Measurements from ENCODE around the gene TXNL4A.
"Not testable (repeated sequence)": the region's sequence is repeated elsewhere in the genome, so short reads cannot be mapped to it uniquely, and the experiment has no call there.

The TXNL4A gene

GRCh38 chr18:79988451-79989194 is at the start of gene TXNL4A:
Gene TXNL4A, minus strand, starts transcription at chr18:79988563. Its CDS starts 171 bp downstream, at chr18:79988392.
- peak; percentile 85 for DNase-seq

- DNase-seq, result no peak
Observed at GRCh38 chr18:80037300-80037699, 48.9 kb upstream of the TXNL4A start.

GRCh38 chr18:80035997-80036396 is 47.6 kb upstream of the TXNL4A start:
- no peak for DNase-seq

GRCh38 chr18:80034852-80035406 is 46.6 kb upstream of the TXNL4A start:
- DNase-seq, result no peak

GRCh38 chr18:80034068-80034851 is 45.9 kb upstream of the TXNL4A start, which contains the start of gene RBFA:
Gene RBFA, plus strand, starts transcription at chr18:80034434. Its CDS starts 62 bp downstream, at chr18:80034496.
- DNase-seq, result peak; percentile 98

- DNase-seq, result no peak
Observed at GRCh38 chr18:80033181-80034067, 45.1 kb upstream of the TXNL4A start.

- no peak for DNase-seq
Observed at GRCh38 chr18:80029690-80030089, 41.3 kb upstream of the TXNL4A start.

- DNase-seq, result peak; percentile 76
Observed at GRCh38 chr18:80027719-80028118, 39.4 kb upstream of the TXNL4A start.

- DNase-seq, result no peak
Observed at GRCh38 chr18:80026363-80026762, 38.0 kb upstream of the TXNL4A start.

GRCh38 chr18:80023173-80023572 is 34.8 kb upstream of the TXNL4A start:
- no peak for DNase-seq

- no peak for DNase-seq
Observed at GRCh38 chr18:80022613-80023012, 34.2 kb upstream of the TXNL4A start.

GRCh38 chr18:80012714-80013113 is 24.4 kb upstream of the TXNL4A start:
- no peak for DNase-seq

- not testable (repeated sequence) for DNase-seq
Observed at GRCh38 chr18:80011496-80012137, 23.3 kb upstream of the TXNL4A start.

GRCh38 chr18:80010551-80010906 is 22.2 kb upstream of the TXNL4A start:
- DNase-seq, result no peak

- peak; percentile 98 for DNase-seq
Observed at GRCh38 chr18:80009661-80010550, 21.5 kb upstream of the TXNL4A start.

- DNase-seq, result no peak
Observed at GRCh38 chr18:80006724-80007123, 18.4 kb upstream of the TXNL4A start.

- no peak for DNase-seq
Observed at GRCh38 chr18:80004600-80005342, 16.4 kb upstream of the TXNL4A start.

GRCh38 chr18:80002468-80002867 is 14.1 kb upstream of the TXNL4A start:
- DNase-seq, result no peak

GRCh38 chr18:80000877-80001276 is 12.5 kb upstream of the TXNL4A start:
- DNase-seq, result no peak

- not testable (repeated sequence) for DNase-seq
Observed at GRCh38 chr18:79999701-80000100, 11.3 kb upstream of the TXNL4A start.

All from EL (cell line).